ENCODE data around the gene PGA5. TPM values are rescaled to one million over a fixed set of nuclear protein-coding genes. Genes with fewer than 3 reads are reported as not detected.

PGA5 gene
- total RNA-seq, 6 experiments from 2014 or later, result 0.20 to 1.00 TPM; not detected in 4

GRCh38 chr11:61283613-61284012 is 42.6 kb downstream of the PGA5 start:
- no peaks in the 10 kb centered on the region for H3K36me3 ChIP-seq
- WGBS (ENCODE audit: insufficient coverage, low coverage, low lambda C conversion rate, missing lambda C conversion rate), result 86% methylated on average over 2 of the region's 4 CpGs

GRCh38 chr11:61287338-61287977 is 46.5 kb downstream of the PGA5 start:
- no peak for DNase-seq
- H3K36me3 ChIP-seq, result no peaks in the 10 kb centered on the region
- peak in 1 of 4 donors; percentile 32 for ATAC-seq
- no peak overlapping the region for H3K27ac ChIP-seq
- H3K4me1 ChIP-seq, result no peaks in the 10 kb centered on the region
- TF ChIP-seq CTCF (IDR thresholded peaks at IDR 0.05), result no peak
- no peak for TF ChIP-seq POLR2A (IDR thresholded peaks at IDR 0.05)
- no peaks in the 10 kb centered on the region for H3K9me3 ChIP-seq
- intact Hi-C loops (cut with DNase I), result no loop called here
- H3K27me3 ChIP-seq, result no peaks in the 10 kb centered on the region
- 81% methylated on average over 8 of the region's 14 CpGs for WGBS (ENCODE audit: insufficient coverage, low coverage, low lambda C conversion rate, missing lambda C conversion rate)
- H3K4me3 ChIP-seq, result no peak overlapping the region

More at GRCh38 chr11:61283613-61284012, 42.6 kb downstream of the PGA5 start:
- Histone ChIP-seq H3K4me3 (no peak overlapping the region), H3K4me1 (no peaks in the 10 kb centered on the region), H3K9me3 (no peaks in the 10 kb centered on the region), H3K27ac (no peak overlapping the region), H3K27me3 (no peaks in the 10 kb centered on the region)
- ATAC-seq (no peak), DNase-seq (no peak)
- TF ChIP-seq CTCF (IDR thresholded peaks at IDR 0.05), result no peak
- TF ChIP-seq POLR2A (IDR thresholded peaks at IDR 0.05), result no peak
- intact Hi-C loops (cut with DNase I), result no loop called here

GRCh38 chr11:61290905-61291690 is 50.1 kb downstream of the PGA5 start:
- TF ChIP-seq CTCF (IDR thresholded peaks at IDR 0.05) (no peak), POLR2A (IDR thresholded peaks at IDR 0.05) (no peak)
- H3K4me1 ChIP-seq, result peaks cover 0 to 18% (median 0%) of the 10 kb centered on the region in 4 donors
- H3K9me3 ChIP-seq, result no peaks in the 10 kb centered on the region
- no peak for ATAC-seq
- whole genome bisulfite sequencing (ENCODE audit: insufficient coverage, low coverage, low lambda C conversion rate, missing lambda C conversion rate), result 70% methylated on average over 2 of the region's 12 CpGs
- no peak overlapping the region for H3K4me3 ChIP-seq
- H3K27ac ChIP-seq, result no peak overlapping the region
- intact Hi-C loops (cut with DNase I), result no loop called here
- H3K36me3 ChIP-seq, result no peaks in the 10 kb centered on the region
- DNase-seq, result no peak
- H3K27me3 ChIP-seq, result no peaks in the 10 kb centered on the region

GRCh38 chr11:61292356-61292755 is 51.4 kb downstream of the PGA5 start:
- Histone ChIP-seq H3K4me1 (peaks cover 0 to 19% (median 0%) of the 10 kb centered on the region in 4 donors), H3K27me3 (no peaks in the 10 kb centered on the region), H3K9me3 (no peaks in the 10 kb centered on the region), H3K4me3 (no peak overlapping the region), H3K36me3 (no peaks in the 10 kb centered on the region), H3K27ac (no peak overlapping the region)
- intact Hi-C loops (cut with DNase I), result no loop called here
- TF ChIP-seq CTCF (IDR thresholded peaks at IDR 0.05) (no peak), POLR2A (IDR thresholded peaks at IDR 0.05) (no peak)
- DNase-seq, result no peak
- no peak for ATAC-seq
- WGBS (ENCODE audit: insufficient coverage, low coverage, low lambda C conversion rate, missing lambda C conversion rate), result 80% methylated on average over 1 of the region's 2 CpGs
